ENCODE data around the gene HS6ST3.
A peak's percentile ranks its signal among the peaks of the same experiment; 100 is the strongest.
"Not testable (repeated sequence)": the region's sequence is repeated elsewhere in the genome, so short reads cannot be mapped to it uniquely, and the experiment has no call there.

HS6ST3 gene

DNA sequence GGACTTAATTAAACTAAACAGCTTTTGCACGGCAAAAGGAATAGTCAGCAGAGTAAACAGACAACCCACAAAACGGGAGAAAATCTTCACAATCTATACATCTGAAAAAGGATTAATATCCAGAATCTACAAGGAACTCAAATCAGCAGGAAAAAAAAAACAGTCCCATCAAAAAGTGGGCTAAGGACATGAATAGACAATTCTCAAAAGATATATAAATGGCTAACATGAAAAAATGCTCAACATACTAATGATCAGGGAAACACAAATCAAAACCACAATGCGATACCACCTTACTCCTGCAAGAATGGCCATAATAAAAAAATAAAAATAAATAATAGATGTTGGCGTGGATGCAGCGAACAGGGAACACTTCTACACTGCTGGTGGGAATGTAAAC lies 38.4 kb upstream of the HS6ST3 start:
- H2AFZ ChIP-seq (ENCODE audit: low read length); H3K36me3 ChIP-seq (ENCODE audit: insufficient read depth, low read length); H3K9ac ChIP-seq (ENCODE audit: low read length); H3K27me3 ChIP-seq (ENCODE audit: insufficient read depth, low read length); H3K9me2 ChIP-seq (ENCODE audit: low read depth, low read length); H3K27ac ChIP-seq (ENCODE audit: low read depth, low read length, poor library complexity, severe bottlenecking); H3K4me3 ChIP-seq (ENCODE audit: low read depth, low read length, poor library complexity, severe bottlenecking); H3K9me3 ChIP-seq (ENCODE audit: low read length); H4K20me1 ChIP-seq (ENCODE audit: insufficient read depth, low read length); H3F3A ChIP-seq (ENCODE audit: insufficient read depth, low read length): not testable (repeated sequence)
- H3K4me1 ChIP-seq (ENCODE audit: insufficient read depth, low read length, severe bottlenecking): peaks cover 10% of the 10 kb centered on the region
- peak overlapping the region; percentile 90; the same call in 1 of the 2 replicates for H3K4me2 ChIP-seq (ENCODE audit: low read length)
- peaks cover 20% of the 10 kb centered on the region for H3K79me2 ChIP-seq (ENCODE audit: insufficient read depth, low read length)

DNA sequence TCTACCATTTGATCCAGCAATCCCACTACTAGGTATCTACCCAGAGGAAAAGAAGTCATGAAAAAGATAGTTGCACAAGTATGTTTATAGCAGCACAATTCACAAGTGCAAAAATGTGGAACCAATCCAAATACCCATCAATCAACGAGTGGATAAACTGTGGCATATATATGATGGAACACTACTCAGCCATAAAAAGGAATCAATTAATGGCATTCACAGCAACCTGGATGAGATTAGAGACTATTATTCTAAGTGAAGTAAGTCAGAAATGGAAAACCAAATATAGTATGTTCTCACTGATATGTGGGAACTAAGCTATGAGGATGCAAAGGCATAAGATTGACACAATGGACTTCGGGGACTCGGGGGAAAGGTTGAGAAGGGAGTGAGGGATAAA lies 38.0 kb upstream of the HS6ST3 start:
- Histone ChIP-seq H3K4me3 (ENCODE audit: low read depth, low read length, poor library complexity, severe bottlenecking) (peak overlapping the region; percentile 77), H3K79me2 (ENCODE audit: insufficient read depth, low read length) (peaks cover 18% of the 10 kb centered on the region), H3K4me2 (ENCODE audit: low read length) (peak overlapping the region; percentile 90), H3K4me1 (ENCODE audit: insufficient read depth, low read length, severe bottlenecking) (peaks cover 10% of the 10 kb centered on the region)
- not testable (repeated sequence) for H4K20me1 ChIP-seq (ENCODE audit: insufficient read depth, low read length); H3K9ac ChIP-seq (ENCODE audit: low read length); H3K36me3 ChIP-seq (ENCODE audit: insufficient read depth, low read length); H3F3A ChIP-seq (ENCODE audit: insufficient read depth, low read length); H3K27me3 ChIP-seq (ENCODE audit: insufficient read depth, low read length); H3K9me3 ChIP-seq (ENCODE audit: low read length); H3K9me2 ChIP-seq (ENCODE audit: low read depth, low read length); H2AFZ ChIP-seq (ENCODE audit: low read length); H3K27ac ChIP-seq (ENCODE audit: low read depth, low read length, poor library complexity, severe bottlenecking)

DNA sequence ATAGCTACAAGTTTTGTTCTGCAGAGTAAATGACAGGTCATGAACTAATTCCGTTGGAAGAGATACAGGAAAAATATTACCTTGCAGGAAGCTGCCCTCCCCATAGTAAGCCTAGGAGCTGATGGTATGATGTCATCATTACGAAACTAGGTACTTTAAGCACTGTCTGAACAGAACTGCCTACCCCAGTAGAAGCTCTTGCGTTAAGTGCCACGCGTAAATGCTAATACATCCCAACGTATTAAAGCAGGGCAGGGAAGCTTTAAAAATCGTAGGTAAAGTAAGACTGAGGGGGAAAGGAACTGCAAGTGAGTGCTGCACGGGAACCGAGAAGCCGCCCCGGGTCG lies 37.3 kb upstream of the HS6ST3 start:
- Histone ChIP-seq H3K4me2 (ENCODE audit: low read length) (peak overlapping the region; percentile 90), H3F3A (ENCODE audit: insufficient read depth, low read length) (no peaks in the 10 kb centered on the region), H3K9me2 (ENCODE audit: low read depth, low read length) (no peaks in the 10 kb centered on the region), H2AFZ (ENCODE audit: low read length) (peak overlapping the region; percentile 12; the same call in 1 of the 2 replicates), H3K9me3 (ENCODE audit: low read length) (no peaks in the 10 kb centered on the region), H3K4me1 (ENCODE audit: insufficient read depth, low read length, severe bottlenecking) (peaks cover 10% of the 10 kb centered on the region), H3K79me2 (ENCODE audit: insufficient read depth, low read length) (peaks cover 17% of the 10 kb centered on the region), H3K27ac (ENCODE audit: low read depth, low read length, poor library complexity, severe bottlenecking) (no peak overlapping the region), H3K36me3 (ENCODE audit: insufficient read depth, low read length) (no peaks in the 10 kb centered on the region), H3K27me3 (ENCODE audit: insufficient read depth, low read length) (peaks cover 5% of the 10 kb centered on the region; the same call in 1 of the 2 replicates), H4K20me1 (ENCODE audit: insufficient read depth, low read length) (no peaks in the 10 kb centered on the region), H3K9ac (ENCODE audit: low read length) (peak overlapping the region; percentile 80), H3K4me3 (ENCODE audit: low read depth, low read length, poor library complexity, severe bottlenecking) (peak overlapping the region; percentile 77)
- no peak for TF ChIP-seq EZH2 (IDR thresholded peaks at IDR 0.05; ENCODE audit: borderline replicate concordance, low read length)
- TF ChIP-seq, protein P1, sequence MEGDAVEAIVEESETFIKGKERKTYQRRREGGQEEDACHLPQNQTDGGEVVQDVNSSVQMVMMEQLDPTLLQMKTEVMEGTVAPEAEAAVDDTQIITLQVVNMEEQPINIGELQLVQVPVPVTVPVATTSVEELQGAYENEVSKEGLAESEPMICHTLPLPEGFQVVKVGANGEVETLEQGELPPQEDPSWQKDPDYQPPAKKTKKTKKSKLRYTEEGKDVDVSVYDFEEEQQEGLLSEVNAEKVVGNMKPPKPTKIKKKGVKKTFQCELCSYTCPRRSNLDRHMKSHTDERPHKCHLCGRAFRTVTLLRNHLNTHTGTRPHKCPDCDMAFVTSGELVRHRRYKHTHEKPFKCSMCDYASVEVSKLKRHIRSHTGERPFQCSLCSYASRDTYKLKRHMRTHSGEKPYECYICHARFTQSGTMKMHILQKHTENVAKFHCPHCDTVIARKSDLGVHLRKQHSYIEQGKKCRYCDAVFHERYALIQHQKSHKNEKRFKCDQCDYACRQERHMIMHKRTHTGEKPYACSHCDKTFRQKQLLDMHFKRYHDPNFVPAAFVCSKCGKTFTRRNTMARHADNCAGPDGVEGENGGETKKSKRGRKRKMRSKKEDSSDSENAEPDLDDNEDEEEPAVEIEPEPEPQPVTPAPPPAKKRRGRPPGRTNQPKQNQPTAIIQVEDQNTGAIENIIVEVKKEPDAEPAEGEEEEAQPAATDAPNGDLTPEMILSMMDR (IDR thresholded peaks at IDR 0.05; ENCODE audit: low read length): no peak

DNA sequence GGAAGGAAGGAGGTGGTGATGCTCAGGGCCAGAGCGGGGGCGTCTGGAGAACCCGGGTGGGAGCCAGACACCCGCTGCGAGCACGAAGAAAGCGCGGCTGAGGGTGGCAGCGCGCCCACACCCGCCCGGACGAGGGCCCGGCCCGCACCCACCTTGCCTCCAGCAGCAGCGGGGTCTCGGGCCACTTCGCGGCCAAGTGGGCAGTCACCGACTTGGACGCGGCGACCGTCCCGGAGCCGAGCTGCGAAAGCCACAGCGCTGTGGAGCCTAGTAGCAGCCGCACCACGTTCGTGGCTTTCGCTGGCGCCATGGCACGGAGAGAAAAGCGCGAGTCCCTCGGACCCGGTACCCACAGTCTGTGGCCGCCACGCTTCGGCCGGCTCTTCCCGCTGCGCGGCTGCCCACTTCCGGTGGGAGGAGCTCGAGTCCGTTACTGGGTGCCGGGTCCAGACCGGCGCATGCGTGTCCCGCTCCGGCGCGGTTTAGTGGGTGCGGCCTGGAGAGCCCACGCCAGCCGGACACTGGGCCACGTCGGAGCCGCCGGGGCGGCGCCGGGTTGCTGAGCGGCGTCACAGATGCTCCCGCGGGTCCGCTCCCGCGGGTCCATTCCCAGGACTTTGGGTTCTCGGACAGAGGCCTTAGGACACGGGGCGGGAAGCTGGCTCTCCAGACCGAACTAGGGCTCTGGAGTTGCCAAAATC lies 36.8 kb upstream of the HS6ST3 start, which contains the start of gene UGGT2:
UGGT2 (minus strand) TSS at position 399 of the 701 bp plus-strand sequence; CDS start at position 310, 89 bp downstream.
- H3K9ac ChIP-seq (ENCODE audit: low read length): peak within 1 kb of the TSS; percentile 80
- H3K36me3 ChIP-seq (ENCODE audit: insufficient read depth, low read length): no peaks in the 10 kb centered on the region
- peak within 1 kb of the TSS; percentile 37 for H3K27ac ChIP-seq (ENCODE audit: low read depth, low read length, poor library complexity, severe bottlenecking)
- TF ChIP-seq, protein P1 (IDR thresholded peaks at IDR 0.05; ENCODE audit: low read length): no peak
- no peak for TF ChIP-seq EZH2 (IDR thresholded peaks at IDR 0.05; ENCODE audit: borderline replicate concordance, low read length)
- H3K27me3 ChIP-seq (ENCODE audit: insufficient read depth, low read length): peaks cover 5% of the 10 kb centered on the region; the same call in 1 of the 2 replicates
- peak within 1 kb of the TSS; percentile 90 for H3K4me2 ChIP-seq (ENCODE audit: low read length)
- no peaks in the 10 kb centered on the region for H4K20me1 ChIP-seq (ENCODE audit: insufficient read depth, low read length)
- H3K9me3 ChIP-seq (ENCODE audit: low read length): no peaks in the 10 kb centered on the region
- H3K9me2 ChIP-seq (ENCODE audit: low read depth, low read length): no peaks in the 10 kb centered on the region
- peak within 1 kb of the TSS; percentile 77 for H3K4me3 ChIP-seq (ENCODE audit: low read depth, low read length, poor library complexity, severe bottlenecking)
- peak within 1 kb of the TSS; percentile 58 for H2AFZ ChIP-seq (ENCODE audit: low read length)
- H3K79me2 ChIP-seq (ENCODE audit: insufficient read depth, low read length): peaks cover 17% of the 10 kb centered on the region
- H3F3A ChIP-seq (ENCODE audit: insufficient read depth, low read length): no peaks in the 10 kb centered on the region
- peaks cover 10% of the 10 kb centered on the region for H3K4me1 ChIP-seq (ENCODE audit: insufficient read depth, low read length, severe bottlenecking)

Measured in OCI-LY1 (cell line).